Skin of body (tissue), 2 donors: ENCODE results near the gene HIGD2A. TPM values are rescaled to one million over a fixed set of nuclear protein-coding genes. Genes with fewer than 3 reads are reported as not detected.

Experiments used
- DNase-seq: peaks from one replicate; lab custom pipeline; 2025; lab: John Stamatoyannopoulos, UW
- total RNA-seq: library from RNA; depleted of rRNA; stranded (reverse); fragments of >200 nt; gene quantifications from one replicate; pipeline ENCODE4 v1.2.3, GENCODE V29; 2014

The HIGD2A gene
- total RNA-seq, 1 donor from 2014 or later: 69.9 TPM

DNA sequence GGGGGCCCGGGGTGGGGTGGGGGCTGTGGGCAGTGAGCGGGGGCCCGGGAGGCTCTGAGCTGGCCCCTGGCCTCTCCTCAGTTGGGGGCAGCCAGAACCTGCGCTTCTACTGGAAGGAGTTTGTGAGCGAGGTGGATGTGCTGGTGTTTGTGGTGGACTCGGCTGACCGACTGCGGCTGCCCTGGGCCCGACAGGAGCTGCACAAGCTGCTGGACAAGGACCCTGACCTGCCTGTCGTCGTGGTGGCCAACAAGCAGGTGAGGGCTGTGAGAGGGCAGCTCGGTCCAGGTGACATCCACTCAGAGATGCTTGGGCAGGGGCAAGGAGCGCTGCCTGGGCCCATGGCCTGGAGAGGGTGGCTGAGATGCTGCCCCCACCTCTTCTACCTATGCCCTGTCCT, 19.8 kb upstream of the HIGD2A start:
- DNase-seq: no peak

DNA sequence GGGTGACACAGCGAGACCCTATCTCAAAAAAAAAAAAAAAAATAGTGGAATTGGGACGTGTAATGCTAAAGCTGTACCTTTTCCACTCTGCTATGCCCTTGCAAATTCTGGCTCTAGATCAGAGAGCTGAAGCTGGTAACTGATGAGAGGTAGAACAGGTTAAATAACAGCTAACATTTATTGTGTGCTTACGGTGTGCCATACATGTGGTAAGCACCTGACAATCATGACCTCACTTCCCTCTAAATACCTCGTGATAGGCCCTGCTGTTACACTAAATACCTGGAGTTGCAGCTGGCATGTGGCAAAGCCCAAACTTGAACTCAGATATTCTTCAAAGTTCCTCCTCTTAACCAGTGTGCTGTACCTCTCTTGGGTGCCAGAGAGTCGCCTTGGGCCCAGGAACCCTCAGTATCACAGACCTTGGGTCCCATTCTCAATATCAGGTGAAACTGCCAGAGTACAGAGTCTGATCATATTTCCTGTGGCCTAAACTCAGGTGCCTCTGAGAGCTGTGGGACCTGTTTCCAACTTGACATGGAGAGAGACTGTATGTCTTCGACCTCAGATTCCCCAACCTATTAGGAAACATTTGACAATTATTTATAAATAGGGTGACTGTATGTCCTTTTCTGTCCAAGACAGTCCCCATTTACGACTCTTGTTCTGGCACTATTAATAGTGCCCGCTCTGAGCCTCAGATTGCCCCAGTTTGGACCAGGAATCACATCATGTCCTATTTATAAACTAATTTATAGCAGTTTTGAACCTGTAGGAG, 18.4 kb upstream of the HIGD2A start:
- DNase-seq: no peak

DNA sequence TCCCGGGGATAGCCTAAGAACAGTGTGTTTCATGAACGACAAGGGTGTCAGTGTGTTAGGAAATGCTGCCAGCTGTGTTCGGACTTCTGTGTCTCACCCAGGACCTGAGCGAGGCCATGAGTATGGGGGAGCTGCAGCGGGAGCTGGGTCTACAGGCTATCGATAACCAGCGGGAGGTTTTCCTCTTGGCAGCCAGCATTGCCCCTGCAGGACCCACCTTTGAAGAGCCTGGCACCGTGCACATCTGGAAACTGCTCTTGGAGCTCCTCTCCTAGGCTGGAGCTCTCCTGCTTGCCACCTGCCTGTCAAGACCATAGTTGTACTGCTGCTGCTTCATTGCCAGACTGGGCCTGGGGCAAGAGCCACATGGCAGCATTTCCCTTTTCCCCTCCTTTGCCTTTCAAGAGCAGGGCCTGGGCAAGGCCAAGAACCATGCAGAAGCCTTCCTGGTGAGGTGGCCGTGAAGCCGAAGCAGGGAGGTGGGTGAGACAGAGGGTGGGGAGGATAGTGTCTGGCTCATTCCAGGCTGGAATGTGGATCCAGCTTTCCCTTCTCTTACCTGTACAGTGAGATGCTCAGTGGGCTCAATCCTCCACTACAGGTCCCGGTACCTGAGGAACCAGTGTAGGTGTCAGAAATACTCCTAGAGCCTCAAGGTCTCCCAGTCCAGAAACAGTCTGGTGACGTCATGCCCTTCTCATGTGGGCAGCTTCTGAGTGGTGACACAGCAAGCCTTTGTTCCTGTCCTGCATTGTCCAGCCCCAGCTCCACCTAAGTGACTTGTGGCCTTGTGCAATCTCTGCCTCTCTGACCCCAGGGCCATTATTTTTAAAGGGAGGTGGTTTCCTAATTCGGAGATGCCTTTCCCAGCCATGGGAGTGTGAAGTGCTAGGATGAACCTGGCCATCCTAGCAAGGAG, 16.7 kb upstream of the HIGD2A start:
- DNase-seq: no peak

DNA sequence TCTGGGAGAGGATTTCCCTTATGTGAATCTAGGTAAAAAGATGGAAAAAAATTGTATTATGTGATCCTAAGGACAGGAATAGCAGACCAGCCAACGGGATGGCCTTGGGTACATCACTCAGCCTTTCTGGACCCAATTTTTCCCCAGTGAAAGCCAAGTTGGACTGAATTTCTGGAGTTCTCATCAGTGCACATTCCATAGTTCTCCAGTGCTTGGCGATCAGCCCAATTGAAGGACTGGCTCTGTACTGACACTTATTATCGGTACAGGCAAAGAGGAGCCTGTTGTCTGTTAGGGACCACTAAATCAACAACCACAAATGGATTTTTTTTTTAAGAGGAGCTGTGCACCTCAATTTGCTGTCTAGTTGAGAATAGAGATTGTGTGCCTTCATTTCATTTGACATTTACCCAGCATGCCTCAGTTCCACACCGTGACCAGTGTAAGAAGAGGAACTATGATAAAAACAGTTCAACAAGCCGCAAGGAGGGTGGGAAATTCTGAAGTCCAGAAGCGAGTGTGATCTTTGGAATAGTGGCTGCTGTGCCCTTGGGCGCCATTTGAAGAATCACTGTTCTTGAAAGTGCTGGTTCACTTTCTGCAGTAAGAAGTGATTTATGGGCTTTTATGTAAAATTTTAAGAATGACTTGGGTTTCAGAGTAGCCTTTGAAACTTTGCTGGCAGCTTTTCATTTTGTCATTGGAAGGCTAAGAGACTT, 15.3 kb upstream of the HIGD2A start:
- DNase-seq: no peak

DNA sequence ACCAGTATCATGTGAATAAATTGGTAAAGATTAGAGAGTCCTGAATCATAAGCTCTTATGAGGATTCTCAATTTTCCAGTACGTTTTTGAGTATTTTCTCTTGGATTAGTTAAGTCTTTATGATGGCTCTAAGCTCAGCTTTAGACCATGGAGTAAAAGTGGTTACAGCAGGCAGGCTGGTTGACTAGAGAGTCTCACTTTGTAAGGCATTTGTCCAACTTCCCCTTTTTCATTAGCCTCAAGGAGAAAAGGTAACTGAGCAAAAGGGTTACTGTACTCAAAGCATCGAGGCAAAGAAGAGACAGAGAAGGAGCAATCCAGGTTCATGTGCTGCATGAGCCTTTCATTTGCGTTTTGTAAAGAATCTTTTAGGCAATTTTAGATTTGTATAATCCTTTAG, 8.7 kb upstream of the HIGD2A start:
- no peak for DNase-seq

DNA sequence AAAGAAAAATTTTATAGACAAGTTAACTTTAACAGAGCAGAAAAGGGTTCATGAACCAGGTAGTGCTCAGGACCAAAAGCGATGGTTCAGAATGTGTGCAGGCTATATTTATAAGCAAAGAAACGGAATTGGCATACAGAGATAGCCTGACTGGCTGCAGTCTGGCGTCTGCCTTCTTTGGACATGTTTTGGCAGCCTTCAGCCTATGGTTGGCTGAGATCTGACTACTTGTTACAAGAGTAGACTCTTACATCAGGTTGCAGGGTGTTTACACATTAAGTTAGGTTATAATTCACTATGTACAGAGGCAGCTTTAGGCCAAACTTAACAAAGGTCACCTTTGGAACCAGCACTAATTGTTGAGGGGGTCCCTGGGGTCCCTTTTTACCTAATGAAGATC, 7.1 kb upstream of the HIGD2A start:
- no peak for DNase-seq

DNA sequence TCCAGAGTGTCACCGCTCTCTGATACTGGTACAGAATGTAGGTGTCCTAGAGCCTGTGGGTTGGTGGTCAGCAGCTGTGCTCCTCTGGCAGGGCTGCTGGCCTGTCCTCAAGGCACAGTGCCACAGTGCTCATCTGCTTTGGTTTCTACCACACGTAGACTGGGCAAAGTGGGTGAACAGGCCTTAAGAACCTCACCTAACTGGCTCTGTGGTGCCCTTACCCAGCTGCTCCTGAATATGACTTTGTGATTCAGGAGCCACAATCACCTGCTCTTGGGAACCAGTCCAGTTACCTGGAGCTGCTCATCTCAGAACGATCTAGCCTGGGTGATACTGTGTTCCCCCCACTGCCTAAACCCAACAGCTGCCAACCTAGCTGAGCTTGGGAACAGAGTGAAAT, 6.6 kb upstream of the HIGD2A start:
- no peak for DNase-seq

DNA sequence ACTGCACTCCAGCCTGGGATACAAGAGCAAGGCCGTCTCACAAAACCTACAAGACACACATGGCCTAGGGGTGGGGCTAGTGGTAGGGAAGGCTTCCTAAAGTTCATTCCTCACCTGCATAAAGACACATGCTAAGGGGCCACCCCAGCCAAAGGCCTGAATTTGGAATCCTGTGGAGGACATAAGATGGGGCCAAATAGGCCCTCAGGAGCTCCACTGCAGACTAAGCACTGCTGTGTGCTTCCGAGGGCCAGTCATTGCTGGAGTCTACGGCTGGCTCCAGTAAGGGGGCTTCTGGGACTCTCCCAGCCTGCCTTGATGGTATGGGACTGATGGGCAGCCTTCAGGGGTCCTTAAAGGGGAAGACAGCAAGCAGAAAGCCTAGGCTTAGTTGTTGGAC, 5.8 kb upstream of the HIGD2A start:
- no peak for DNase-seq

DNA sequence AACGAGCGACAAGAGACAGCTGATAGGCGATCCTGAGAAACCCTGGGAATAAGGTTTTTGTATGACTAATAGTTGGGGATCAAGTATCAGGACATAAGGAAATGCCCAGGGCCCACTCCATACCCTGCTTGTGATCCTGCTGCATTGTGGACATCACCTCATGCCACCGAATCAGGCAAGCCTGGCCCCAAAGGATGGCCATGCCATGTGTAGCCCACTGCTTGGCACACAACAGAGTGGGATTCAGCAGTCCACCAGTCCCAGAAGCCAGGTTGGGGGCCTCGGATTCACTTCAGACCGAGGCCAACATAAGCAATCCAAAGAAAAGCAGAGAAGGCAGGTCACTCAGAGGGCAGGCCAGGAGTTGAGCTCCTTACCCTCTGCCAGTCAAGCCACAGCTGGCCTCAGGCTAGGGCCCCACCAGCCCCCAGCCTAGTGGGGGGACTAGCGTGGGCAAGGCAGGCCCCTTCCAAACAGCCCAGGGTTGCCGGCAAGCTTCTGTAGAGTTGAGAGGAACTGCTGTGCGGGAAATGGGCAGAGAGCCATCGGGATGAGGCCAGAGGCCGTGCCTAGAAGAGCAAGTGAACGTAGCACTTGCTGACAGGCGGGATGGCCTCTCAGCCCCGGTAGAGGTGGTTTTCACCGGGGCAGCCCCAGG, 5.2 kb upstream of the HIGD2A start:
- no peak for DNase-seq

DNA sequence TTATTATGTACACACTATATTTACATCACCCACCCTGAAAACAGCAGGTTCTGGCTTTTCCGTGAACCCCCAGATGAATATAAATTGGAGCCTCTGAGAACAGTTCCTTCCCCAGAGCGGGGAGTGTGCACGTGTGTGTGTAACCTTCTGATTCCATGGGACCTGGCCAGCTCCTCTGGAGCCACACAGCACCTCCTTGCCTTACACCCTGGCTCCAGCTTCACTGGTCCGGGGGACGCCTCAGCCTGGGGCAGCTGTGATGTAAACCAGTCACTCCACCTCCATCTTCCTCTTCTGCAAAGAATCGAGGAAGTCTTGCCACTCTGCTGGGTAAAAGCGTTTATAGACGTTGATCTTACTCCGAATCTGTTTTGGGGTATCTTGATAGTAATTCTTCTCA, 4.6 kb upstream of the HIGD2A start:
- DNase-seq: no peak

DNA sequence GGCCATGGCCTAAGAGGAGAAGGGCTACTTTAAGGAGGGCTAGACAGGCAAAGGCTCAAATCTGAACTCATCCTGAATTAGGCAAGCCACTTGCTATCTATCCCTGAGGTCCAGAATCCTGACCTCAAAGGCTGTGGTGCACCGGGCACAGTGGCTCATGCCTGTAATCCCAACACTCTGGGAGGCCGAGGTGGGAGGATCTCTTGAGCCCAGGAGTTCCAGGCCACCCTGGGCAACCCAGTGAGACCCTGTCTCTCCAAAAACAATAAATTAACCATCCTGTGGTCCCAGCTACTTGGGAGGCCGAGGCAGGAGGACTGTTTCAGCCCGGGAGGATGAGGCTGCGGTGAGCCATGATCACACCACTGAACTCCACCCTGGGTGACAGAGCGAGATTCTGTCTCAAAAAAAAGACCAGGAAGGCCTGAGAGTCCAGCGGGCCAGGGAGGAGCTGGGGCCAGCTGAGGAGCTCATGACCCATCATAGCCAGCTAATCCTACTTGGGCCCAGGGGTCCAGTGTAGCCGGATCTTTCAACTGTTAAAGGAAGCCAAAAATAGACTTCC, 4.1 kb upstream of the HIGD2A start:
- no peak for DNase-seq

DNA sequence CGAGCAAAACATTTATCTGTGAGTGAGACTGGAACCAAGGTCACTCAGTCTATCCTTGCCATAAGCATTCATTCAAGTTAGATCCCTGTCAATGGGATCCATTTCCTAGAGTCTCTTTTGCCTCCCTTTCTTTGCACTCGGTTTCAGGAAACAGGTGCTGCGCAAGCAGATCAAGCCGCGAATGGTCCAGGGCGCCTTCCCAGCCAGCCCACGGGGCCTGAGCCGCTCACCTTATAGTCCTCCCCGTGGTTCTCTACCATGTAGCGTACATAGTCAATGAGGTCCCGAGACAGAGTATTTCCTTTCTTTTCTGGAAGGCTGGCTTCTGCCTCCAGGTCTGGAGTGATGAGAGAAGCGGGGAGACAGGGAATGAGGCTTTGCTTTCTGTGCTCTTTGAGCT, 3.6 kb upstream of the HIGD2A start:
- no peak for DNase-seq

DNA sequence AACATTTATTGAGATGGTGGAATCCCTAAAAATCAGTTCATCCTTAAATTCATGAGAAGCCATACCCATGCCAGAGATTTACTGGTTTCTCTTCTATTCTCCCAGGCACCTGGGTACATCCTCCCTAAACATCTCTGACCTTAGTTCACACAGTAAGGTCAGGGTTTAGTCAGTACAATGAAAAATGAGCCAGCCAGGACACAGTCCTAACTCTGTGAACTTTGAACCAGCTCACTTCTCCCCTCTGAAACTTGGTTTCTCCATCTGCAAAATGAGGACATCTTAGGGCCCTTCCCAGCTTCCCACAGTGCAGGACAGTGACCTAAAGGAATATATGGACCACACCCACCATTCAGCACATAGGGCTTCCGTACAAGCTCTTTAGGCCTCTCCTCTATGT, 2.1 kb upstream of the HIGD2A start:
- DNase-seq: no peak

DNA sequence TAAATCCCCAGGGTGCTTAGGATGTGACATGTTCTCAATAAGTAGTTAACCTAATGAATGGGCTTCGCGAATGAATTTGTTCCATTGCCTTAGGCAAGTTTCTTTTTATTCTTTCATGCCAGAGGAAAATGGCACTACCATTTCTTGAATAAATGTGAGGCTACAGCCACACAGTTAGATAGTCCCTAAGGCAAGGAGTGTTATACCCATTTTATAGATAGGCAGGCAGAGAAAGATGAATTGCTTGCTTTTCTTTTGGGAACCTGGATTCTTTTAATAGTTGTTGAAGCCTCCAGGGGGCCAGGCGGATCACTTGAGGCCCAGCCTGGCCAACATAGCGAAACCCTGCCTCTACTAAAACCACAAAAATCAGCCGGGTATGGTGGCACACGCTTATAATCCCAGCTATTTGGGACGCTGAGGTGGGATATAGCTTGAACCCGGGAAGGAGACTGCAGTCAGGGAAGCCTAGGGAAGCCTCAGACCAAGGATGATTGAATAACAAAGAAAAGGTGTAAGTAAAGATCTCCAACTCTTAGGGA, 1.1 kb upstream of the HIGD2A start:
- no peak for DNase-seq

DNA sequence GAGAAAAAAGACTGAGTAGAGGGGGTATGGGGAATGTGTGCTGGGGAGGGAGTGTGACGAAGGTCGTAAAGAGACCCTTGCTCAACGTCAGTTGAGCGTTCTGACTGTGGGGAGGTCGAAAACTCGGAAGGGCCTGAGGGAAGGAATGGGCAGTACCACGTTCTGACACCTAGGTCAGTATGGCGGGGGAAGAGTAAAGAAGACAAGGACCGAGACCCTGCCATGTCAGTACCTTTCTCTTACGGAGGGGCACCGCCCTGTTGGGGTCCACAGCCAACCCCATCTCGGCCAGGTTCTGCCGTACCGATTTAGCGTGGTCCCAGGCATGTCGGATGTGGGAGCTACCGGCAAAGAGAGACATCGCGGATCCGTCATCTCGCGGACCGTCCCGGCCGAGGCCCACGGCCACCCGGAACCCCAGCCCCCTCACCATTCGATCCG, 528 bp upstream of the HIGD2A start:
- DNase-seq: no peak

DNA sequence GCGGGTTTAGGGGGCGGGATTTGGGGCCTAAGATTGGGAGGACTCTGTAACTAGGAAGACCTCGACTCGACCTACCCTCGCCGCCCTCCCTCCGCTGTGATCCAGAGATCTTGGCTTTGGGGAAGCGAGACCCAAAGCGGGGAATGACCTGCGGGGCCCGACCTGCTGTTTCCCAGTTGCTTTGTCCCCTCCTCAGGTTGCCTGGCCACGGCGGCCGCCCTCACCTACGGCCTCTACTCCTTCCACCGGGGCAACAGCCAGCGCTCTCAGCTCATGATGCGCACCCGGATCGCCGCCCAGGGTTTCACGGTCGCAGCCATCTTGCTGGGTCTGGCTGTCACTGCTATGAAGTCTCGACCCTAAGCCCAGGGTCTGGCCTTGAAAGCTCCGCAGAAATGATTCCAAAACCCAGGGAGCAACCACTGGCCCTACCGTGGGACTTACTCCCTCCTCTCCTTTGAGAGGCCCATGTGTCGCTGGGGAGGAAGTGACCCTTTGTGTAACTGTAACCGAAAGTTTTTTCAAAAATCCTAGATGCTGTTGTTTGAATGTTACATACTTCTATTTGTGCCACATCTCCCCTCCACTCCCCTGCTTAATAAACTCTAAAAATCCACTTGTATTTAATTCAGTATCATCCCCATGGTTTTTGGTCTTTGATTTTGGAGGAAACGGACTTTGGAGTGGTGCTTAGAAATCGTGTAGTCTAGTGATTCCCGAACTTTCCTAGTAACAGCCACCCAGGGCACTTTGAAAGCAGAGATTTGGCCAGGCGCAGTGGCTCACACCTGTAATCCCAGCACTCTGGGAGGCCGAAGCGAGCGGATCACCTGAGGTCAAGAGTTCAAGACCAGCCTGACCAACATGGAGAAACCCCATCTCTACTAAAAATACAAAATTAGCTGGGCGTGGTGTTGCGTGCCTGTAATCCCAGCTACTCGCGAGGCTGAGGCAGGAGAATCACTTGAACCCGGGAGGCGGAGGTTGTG, 878 bp downstream of the HIGD2A start:
- DNase-seq: no peak

DNA sequence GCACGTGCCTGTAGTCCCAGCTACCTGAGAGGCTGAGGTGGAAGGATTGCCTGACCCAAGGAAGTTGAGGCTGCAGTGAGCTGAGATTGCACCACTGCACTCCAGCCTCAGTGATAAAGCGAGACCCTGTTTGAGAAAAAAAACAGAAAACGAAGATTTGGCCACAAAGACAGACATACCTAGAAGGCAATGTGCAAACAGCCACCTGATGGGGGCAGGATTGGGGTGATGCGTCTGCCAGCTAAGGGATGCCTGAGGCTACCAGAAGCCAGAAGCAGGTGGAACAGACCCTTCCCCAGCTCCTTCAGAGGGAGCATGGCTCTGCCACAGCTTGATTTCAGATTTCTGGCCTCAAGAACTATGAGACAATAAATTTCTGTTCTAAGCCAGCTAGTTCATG, 2.9 kb downstream of the HIGD2A start:
- DNase-seq: no peak

DNA sequence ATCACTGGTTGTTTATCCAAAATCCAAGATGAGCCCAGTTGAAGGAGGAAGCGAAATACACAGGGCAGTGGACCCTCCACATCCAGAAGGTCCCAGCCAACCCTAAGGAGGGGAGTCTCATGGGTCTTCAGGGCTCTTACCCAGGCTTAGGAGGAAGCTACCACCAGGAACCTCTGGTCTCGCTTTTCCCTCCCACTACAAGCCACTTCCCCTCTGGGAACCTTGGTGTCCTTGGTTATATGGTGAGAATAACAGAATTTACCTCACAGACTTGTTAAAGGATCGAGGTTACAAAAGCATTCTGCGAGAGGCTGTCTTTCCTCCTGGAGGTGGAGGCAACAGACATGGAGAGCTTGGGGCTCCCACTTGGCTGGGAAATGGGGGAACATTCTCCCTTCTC, 3.4 kb downstream of the HIGD2A start:
- DNase-seq: no peak

DNA sequence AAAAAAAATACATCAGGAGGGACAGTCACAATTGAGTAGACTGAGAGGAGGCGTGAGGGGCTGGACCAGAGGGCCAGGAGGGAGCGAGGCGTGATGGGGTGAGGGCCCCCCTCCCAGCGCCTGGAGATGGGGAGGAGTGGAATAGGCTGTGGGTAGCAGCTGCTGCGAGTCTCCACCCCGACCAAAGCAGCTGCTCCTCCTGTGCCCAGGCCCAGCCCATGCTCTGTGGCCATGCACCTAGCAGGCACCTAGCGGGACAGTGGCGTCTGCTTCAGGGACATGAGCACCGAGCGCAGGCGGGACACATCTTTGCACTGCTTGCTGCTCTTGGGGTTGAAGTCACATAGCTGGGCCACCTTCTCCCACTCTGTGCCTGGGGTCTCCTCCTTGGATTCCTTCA, 4.0 kb downstream of the HIGD2A start:
- no peak for DNase-seq

DNA sequence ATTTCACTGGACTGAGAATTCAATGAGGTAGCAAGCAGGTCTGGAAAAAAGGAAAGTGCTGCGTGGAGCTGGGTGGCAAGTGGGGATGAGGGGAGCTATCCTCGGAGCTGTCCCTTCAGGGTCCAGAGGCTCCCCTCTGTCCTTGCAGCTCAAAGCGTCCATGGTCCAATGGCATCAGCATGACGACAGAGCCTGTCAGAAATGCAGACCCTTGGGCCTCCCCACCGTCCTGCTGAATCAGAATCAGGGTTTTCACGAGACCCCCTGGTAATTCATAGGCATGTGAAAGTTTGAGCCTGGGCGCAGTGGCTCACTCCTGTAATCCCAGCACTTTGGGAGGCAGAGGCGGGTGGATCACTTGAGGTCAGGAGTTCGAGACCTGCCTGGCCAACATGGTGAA, 5.5 kb downstream of the HIGD2A start:
- no peak for DNase-seq
